IPS-18a (cell line): ENCODE measurements around the gene DNAJC24.

Experiments used
- H3K27ac ChIP-seq: one replicate; pipeline ENCODE4 v1.5.1; 2013; ENCODE audit warnings: low read length
- H3K27me3 ChIP-seq: one replicate; pipeline ENCODE4 v1.6.1; 2013; ENCODE audit warnings: mild to moderate bottlenecking, low read length; ENCODE audit not compliant: control insufficient read depth, insufficient read depth
- H3K36me3 ChIP-seq: one replicate; pipeline ENCODE4 v1.6.1; 2013; ENCODE audit warnings: low read depth, low read length; ENCODE audit not compliant: control insufficient read depth
- H3K4me1 ChIP-seq: one replicate; pipeline ENCODE4 v1.6.1; 2013; ENCODE audit warnings: low read depth, low read length; ENCODE audit not compliant: control insufficient read depth
- H3K4me3 ChIP-seq: one replicate; pipeline ENCODE4 v1.5.1; 2013; ENCODE audit warnings: low read length
- H3K9ac ChIP-seq: one replicate; pipeline ENCODE4 v1.6.1; 2013; ENCODE audit warnings: mild to moderate bottlenecking, low read length, moderate library complexity
- H3K9me3 ChIP-seq: one replicate; pipeline ENCODE4 v1.6.1; 2013; ENCODE audit warnings: low read depth, low read length; ENCODE audit not compliant: control insufficient read depth

The DNAJC24 gene

DNA sequence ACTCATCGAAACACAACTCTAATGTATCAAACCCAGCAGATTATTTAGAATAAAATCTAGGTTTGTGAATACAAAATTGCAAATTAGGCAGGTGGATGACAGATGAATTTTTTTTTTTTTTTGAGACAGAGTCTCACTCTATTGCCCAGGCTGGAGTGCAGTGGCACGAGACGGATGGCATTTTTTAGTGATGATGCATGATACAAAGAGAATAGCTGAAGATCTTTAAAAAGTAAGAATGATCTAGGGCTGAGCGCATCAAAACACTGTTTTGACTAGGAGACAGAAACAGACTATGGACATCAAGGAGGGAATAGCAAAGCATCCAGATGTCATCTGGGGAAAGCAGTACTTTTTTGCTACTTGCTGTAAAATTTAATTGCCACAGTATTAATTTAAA lies 76.0 kb downstream of the DNAJC24 start:
- Histone ChIP-seq H3K4me1 (peaks cover 18% of the 10 kb centered on the region), H3K27me3 (no peaks in the 10 kb centered on the region), H3K27ac (no peak overlapping the region), H3K9me3 (no peaks in the 10 kb centered on the region), H3K36me3 (no peaks in the 10 kb centered on the region), H3K4me3 (no peak overlapping the region), H3K9ac (no peak overlapping the region)

DNA sequence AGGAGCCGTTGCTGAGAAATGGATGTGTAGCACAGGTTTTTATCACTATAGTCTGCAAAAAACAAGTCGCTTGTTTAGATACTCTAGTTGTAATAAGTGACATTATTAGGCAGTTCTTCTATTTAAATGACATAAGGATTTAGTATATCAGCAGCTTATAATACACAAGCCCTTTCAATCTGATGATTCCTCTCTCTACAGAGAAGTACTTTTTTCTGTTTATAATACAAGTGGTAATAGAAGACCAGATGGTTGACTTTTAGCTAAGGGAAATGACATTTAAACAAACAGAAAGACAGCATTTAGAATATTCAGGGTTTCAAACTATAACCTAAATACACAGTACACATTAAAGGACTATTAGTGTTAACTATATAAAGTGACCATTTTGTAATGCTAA lies 79.4 kb downstream of the DNAJC24 start:
- Histone ChIP-seq H3K4me1 (peaks cover under 1% of the 10 kb centered on the region), H3K27me3 (no peaks in the 10 kb centered on the region), H3K9ac (no peak overlapping the region), H3K4me3 (no peak overlapping the region), H3K27ac (no peak overlapping the region), H3K9me3 (no peaks in the 10 kb centered on the region), H3K36me3 (peaks cover 5% of the 10 kb centered on the region)

DNA sequence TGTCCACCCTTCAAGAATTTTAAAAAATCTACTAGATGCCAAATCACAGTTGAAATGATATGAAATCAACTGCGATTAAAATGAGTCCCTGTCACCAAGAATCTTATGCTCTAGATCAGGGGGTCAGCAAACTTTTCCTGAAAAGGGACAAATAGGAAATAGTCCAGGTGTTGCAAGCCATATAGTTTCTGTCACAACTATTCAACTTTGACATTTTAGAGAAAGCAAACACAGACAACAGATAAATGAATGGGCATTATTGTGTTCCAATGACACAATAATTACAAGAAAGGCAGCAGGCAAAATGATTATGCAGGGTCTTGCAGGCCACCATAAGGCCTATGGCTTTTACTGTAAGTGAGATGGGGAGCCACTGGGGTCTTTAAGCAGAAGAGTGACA lies 81.2 kb downstream of the DNAJC24 start:
- H3K9me3 ChIP-seq: no peaks in the 10 kb centered on the region
- H3K27me3 ChIP-seq: no peaks in the 10 kb centered on the region
- H3K4me1 ChIP-seq: no peaks in the 10 kb centered on the region
- H3K4me3 ChIP-seq: no peak overlapping the region
- no peak overlapping the region for H3K27ac ChIP-seq
- peaks cover 5% of the 10 kb centered on the region for H3K36me3 ChIP-seq
- no peak overlapping the region for H3K9ac ChIP-seq

DNA sequence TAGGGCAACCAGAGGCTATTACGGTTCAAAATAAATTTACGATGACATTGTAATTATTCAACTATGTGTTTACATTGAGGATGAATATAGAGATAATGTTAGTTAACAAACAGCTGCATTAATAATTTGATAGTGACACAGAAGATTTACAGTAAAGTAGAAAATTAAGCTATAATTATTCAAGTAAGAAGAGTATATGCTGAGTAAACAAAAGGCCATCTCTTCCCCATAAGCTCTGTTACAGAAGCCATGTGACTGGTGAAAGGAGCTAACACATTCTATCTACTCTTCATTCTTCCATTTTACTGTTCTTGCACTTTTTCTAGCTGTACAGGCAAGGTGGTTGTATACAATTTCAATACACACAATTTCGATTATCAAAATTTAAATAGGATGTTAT lies 85.5 kb downstream of the DNAJC24 start:
- Histone ChIP-seq H3K9ac (no peak overlapping the region), H3K4me3 (no peak overlapping the region), H3K27me3 (no peaks in the 10 kb centered on the region), H3K9me3 (no peaks in the 10 kb centered on the region), H3K27ac (no peak overlapping the region), H3K36me3 (peaks cover 5% of the 10 kb centered on the region), H3K4me1 (no peaks in the 10 kb centered on the region)

DNA sequence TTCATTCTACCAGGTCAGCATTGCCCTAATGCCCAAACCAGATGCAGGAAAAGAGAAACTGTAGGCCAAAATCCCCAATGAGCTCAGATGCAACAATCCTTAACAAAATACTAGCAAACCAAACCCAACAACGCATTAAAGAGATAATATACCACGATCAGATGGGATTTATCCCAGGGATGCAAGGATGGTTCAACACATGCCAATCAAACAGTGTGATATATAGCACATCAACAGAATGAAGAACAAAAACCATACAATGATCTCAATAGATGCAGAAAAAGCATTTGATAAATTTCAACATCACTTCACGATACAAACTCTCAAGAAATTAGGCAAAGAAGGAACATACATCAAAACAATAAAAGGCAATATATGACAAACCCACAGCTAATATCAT lies 94.8 kb downstream of the DNAJC24 start:
- H3K27ac ChIP-seq: no peak overlapping the region
- H3K4me1 ChIP-seq: no peaks in the 10 kb centered on the region
- H3K9me3 ChIP-seq: peaks cover 20% of the 10 kb centered on the region
- no peaks in the 10 kb centered on the region for H3K27me3 ChIP-seq
- no peak overlapping the region for H3K4me3 ChIP-seq
- no peak overlapping the region for H3K9ac ChIP-seq
- no peaks in the 10 kb centered on the region for H3K36me3 ChIP-seq

DNA sequence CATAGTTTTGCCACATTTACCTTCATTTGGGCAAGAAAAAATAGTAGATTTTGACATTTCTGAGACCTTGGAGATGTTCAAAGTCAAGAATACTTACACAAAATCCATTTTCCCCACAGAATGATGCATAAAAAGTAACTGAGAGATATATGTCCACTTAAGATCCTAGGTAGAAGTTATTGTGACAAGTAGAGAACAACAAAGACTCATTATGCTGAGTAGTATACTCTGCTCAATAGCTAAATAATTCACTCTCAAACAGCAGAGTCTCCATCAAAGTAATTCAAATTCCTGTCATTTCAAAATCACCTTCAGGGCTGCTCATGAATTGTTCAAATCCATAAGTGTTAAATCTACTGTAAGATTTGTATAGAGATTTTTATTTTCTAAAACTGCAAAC lies 104.4 kb downstream of the DNAJC24 start:
- Histone ChIP-seq H3K4me3 (no peak overlapping the region), H3K9ac (no peak overlapping the region), H3K9me3 (no peaks in the 10 kb centered on the region), H3K27ac (no peak overlapping the region), H3K36me3 (no peaks in the 10 kb centered on the region), H3K4me1 (peaks cover 2% of the 10 kb centered on the region), H3K27me3 (no peaks in the 10 kb centered on the region)

DNA sequence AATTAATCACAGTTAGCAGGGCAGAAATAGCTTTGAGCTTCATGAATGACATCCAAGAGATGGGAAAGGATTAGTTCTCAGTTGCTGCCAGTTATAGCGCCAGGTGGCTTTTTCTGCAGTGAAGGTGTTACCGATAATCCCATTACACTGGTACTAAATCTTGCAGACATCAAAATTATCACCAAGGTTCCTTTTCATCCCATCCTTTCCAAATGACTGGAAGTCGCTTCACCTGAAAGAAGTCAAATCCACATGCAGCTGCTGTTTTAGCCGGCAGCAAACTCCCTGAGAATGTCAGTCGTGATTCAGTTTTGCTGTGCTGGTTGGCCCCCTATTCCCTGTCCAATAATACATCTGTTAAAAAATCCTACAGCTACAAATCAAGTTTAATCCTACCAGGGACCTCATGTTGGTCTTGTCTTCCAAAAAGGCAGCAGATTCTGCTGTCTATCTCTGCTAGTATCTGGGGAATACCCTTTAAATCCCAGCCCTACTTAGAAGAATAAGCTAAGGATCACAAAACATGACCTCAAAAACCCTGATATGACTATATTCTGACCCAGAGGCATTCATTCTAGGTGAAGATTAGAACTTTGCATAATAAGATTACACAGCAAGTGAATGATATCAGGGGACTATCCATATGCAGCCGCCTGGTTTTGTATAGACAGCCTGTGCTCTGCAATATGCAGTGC lies 108.0 kb downstream of the DNAJC24 start:
- Histone ChIP-seq H3K27me3 (no peaks in the 10 kb centered on the region), H3K27ac (no peak overlapping the region), H3K36me3 (no peaks in the 10 kb centered on the region), H3K4me3 (no peak overlapping the region), H3K9me3 (no peaks in the 10 kb centered on the region), H3K9ac (no peak overlapping the region), H3K4me1 (no peaks in the 10 kb centered on the region)

DNA sequence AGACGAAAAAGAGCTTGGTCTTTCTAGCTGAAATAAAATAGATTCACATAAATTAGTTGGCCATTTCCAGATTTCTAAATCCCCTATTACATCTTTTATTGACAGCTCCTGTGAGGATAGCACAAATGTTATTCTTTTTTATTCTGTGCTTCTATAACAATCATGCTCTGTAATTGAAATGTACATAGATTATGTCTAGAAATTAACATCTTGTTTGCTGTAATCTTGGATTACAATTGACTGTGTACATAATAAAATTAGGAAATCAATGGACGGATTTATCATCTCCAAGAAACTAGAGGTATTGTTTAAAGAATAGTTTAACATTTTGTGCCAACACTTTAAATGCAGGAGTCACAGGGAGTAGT lies 108.5 kb downstream of the DNAJC24 start:
- Histone ChIP-seq H3K27ac (no peak overlapping the region), H3K4me3 (no peak overlapping the region)

DNA sequence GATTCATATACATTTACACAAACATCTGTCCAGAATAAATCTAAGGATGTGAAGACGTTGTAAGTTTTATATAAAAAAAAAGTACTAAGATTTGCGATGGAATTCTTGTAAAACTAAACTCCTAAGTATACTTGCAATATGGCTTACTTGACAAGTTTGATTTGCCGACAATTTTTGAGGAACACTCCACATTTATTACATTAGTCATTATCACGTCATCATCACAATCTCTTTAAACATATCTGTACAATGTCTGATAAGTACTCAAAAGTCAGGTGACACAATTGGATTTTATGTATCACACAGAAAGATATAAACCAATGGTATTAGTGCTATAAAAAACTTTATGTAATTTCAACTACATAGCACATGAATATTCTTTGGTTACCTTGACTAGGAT lies 109.4 kb downstream of the DNAJC24 start:
- Histone ChIP-seq H3K4me1 (no peaks in the 10 kb centered on the region), H3K9me3 (no peaks in the 10 kb centered on the region), H3K27ac (no peak overlapping the region), H3K27me3 (no peaks in the 10 kb centered on the region), H3K4me3 (no peak overlapping the region), H3K9ac (no peak overlapping the region), H3K36me3 (no peaks in the 10 kb centered on the region)

More for the DNA sequence above, 108.5 kb downstream of the DNAJC24 start:
- H3K9me3 ChIP-seq: no peaks in the 10 kb centered on the region
- no peak overlapping the region for H3K9ac ChIP-seq
- no peaks in the 10 kb centered on the region for H3K4me1 ChIP-seq
- H3K27me3 ChIP-seq: no peaks in the 10 kb centered on the region
- H3K36me3 ChIP-seq: no peaks in the 10 kb centered on the region

DNA sequence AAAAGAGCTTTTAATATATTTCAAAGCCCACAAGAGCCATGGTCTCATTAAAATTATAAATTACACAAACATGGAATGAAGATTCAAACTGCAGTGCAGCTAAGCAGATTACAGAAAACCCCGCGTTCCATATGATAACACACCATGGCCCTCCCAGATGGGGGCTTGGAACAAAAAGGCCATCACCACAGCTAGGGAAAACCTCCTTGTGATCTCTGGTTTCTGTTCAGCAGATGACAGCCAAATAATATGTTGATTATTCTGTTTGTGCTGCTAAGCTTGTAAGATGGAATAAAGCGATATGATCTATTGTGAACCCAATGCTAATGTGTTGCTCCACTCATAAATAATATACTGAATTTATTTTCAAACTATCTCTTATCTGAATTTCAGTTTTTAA lies 111.3 kb downstream of the DNAJC24 start:
- Histone ChIP-seq H3K36me3 (no peaks in the 10 kb centered on the region), H3K9ac (no peak overlapping the region), H3K9me3 (no peaks in the 10 kb centered on the region), H3K27ac (no peak overlapping the region), H3K4me3 (no peak overlapping the region), H3K27me3 (no peaks in the 10 kb centered on the region), H3K4me1 (peaks cover 17% of the 10 kb centered on the region)
